Stimulated activated CD4-positive, alpha-beta T cell treated with anti-CD3 and anti-CD28 coated beads, Interleukin-15, amount 100 ng/mL, for 1 hour (primary cell): ENCODE data around the gene HOXA5.

Source experiments
- DNase-seq, 2 donors: peaks; one replicate each; pipeline ENCODE4 v3.0.0-alpha.2; 2020; ENCODE audit warnings: low read depth in 1 of 2, low spot score in 1 of 2

Gene HOXA5

DNA sequence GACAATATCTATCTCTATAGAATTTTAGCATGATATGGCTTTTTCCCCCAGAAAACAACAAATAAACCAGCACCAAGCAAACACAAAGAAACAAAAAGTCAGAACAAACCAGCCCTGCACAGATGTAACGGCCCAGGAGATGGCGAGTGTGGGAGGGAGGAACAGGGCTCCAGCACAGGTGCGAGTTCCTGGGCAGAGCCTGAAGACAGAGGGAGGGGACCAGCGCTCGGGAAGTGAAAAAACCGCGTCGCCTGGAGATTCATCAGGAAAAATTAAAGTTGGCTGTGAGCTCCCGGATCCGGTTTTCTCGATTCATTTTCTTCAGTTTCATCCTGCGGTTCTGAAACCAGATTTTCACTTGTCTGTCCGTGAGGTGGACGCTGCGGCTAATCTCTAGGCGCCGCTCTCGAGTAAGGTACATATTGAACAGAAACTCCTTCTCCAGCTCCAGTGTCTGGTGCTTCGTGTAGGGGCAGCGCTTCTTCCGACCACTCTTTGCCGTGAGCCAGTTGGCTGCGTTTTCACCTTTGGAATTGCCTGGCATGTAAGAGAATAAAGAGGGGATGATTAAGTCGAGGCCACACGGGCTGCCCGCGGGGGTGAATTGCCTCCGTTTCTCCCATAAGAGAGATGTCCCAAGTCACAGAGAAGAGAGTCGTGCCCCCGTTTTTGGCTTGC is 28.3 kb upstream of the HOXA5 start:
- DNase-seq, result no peak

DNA sequence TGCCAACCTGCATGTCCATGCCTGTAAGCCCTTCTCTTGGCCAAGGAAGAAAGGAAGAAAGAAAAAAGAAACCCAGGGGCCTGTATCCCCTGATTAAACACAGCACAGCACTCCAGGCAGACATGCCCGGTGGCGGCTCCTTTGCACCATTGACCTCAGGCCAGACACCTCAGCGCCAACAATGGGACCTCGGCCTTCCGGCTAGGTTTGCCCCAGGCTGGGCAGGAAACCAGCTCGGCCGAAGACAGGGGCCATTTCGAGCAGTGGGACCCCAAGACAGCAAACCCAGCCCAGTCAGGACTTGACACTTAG is 27.8 kb upstream of the HOXA5 start:
- DNase-seq, result no peak

DNA sequence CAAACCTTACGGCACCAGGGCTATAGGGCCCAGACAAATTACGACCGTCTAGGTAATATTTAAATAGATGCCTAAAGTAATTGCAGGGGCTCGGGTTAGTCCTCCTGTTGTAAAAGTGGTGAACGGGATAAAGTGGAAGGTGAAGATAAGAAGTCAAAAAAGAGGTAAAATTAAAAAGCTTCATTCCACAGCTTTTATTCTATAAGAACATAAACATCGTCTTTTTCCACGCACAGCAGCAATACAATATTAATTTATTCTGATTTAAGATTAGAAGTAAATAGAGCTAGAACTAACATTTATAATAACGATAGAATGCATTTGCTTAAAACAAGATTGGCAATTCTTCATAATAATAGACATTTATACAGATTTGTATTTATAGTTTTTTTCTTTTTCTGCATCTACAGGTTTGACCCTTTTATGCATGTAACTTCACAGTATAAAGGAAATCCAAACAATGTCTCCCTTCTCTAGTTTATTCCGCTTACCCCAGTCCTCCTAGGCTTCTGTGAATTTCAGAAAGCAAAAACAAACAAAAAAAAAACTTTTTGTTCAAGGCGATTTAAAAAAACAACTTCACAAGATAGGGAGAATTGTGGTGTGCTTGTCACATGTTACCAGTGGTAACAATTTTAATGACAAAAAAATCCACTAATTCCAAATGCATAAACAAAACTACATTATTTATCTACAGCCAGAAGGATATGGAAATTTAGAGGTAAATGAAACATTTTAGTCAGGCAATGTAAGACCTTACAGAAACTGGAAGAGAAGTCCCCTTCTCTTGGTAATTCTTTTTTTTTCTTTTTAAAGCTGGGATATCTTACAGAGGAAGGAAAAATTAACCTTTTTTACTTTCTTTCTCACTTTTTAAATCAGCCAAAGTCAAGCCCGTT is 27.2 kb upstream of the HOXA5 start:
- no peak for DNase-seq

DNA sequence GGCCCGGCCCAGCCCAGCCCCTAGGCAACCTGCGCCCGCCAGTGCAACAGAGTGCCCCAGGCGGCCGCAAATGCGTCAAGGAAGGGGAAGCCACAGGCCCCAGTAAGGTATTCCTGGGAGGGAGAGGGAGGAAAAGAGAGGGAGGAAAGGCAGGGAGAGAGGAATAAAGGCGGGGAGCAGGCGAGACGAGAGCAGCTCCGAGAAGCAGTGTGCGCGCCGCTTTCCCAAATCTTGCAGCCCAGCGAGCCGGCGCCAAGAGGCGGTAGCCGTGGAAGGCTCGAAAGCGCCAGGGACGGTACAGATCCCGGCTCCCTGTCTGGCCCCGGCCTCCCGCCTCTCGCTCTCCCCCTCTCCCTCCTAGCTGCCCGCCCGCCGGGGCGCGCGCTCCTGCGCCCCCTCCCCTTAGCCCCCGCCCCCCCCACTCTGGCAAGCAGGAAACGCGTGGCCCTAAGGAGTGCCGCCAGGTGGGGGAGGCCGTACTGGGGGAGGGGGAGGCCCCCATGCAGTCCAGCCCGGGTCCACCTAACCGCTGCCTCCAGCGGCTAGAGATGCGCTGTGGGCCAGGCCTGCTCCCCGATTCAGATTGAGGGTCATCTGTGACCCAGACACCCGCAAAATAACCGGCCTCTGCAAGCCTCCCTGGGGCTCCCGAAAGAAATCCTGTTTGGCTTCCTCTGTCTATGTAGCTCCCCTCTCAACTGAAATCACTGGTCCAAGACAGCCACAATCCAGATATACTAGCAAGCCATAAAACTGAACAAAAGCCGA is 26.4 kb upstream of the HOXA5 start:
- DNase-seq, result no peak

DNA sequence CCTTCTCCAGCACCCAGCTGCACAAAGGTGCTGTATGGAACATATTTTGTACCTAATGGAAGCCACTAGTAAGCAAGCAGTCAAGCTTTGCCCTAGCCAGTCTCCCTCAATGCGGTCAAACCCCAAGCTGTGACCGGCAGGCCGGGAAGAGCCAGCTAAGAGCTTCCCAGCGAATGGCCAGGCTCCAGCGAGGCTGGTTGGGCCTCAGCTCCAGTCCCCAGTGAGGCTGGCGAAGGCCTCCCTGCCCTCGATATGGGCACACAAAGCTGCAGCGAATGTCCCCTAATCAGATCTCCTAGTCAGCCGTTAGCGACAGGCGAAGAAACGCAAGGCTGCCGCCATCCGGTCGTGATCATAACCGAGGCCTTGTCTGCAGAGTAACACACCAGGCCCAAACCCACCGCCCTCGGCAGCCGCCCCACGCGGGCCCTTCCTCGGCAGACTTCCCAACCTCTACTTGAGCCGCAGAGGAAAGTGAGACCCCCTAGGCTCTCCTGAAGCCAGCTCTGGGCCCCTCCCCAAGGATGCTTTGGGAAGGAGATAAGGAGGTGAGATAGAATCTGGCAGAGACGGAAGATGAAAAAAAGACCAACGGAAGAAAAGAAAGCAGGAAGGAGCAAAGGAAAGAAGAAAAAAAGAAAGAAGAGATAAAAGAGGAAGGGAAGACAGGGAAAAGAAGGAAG is 24.9 kb upstream of the HOXA5 start:
- DNase-seq, result no peak

DNA sequence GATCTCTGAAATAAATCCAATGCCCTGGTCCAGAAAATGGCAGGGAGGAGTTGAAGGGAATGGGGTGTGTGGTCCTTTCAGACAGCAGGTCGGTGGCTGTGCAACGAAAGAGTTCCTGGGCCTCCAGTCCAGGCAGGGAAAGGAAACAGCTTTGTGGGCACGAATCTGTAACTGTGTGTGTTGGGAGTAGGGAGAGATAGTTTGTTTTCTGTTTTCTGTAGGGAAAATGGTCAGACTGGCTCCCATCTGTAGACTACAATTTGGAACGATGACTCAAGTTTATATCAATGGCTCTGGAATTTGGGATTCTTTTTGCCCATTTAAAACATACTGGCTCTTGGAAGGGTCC is 24.4 kb upstream of the HOXA5 start:
- DNase-seq, result no peak

DNA sequence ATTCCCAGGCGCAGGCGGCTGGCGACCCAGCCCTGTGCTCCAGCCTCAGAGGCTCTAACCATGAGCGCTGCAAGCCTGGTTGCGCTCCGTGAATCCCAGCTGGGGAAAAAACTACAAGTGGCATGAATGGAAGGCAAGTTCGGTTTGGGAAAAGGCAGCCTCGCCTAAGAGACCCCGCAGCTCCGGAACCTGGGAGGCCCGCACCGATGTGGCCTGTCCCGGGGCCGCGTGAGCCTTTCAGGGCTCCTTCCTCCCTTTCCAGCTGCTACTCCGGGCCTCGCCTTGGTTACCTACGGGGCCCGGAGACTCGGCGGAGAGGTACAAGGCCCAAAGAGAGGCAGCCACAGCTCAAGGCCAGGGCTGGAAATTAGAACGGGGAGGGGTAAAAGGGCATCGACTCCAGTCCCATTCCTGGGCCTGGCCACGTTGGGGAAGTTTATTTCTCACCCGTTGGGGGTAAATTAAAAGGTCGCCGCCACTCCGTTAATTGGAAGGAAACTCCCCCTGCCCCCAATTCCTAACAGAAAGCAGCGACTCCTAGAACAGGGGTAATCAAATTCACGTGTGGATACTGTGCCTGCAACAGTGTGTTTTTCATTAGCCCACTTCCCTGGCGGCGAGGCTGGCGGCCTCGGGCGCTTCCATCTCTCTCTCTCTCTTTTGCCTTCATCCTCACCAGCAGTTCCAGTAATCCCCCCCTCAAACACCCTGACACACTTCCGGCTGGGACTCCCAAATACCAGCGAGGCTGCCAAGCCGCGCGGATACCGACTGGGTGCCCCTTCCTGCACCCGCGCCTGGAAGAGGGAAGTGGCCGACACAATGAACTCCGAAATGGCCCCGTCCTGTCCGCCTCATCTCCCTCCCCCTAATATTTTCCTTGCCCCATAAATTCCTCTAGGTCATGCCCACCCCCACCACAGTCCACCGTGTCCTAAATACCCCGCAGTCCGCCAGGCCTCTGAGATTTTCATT is 23.3 kb upstream of the HOXA5 start:
- DNase-seq, result no peak

DNA sequence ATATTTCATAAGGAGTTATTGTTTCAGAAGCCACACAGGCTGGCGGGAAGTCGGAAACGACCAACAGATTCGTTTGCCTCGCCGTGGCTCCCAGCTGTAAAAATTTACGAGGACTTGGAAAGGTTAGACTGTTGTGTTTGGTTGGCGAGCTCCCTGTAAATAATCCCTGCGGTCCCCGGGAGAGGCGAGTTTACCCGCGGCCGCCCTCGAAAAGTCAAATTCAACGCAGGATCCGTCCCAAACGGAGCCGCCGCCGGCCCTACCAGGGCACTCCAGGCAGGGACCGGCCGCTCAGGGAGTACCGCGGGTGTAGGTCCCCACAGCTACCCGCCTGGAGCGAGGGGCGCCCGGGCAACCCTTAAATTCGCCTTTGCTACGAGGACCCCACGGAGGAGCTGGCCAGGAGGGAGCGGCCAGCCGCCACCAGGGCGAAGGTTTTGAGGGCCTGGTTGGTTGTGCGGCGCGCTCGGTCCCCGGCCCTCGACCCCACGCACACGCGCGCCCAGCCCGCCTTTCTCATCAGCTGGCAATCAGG is 22.6 kb upstream of the HOXA5 start:
- DNase-seq, result no peak

DNA sequence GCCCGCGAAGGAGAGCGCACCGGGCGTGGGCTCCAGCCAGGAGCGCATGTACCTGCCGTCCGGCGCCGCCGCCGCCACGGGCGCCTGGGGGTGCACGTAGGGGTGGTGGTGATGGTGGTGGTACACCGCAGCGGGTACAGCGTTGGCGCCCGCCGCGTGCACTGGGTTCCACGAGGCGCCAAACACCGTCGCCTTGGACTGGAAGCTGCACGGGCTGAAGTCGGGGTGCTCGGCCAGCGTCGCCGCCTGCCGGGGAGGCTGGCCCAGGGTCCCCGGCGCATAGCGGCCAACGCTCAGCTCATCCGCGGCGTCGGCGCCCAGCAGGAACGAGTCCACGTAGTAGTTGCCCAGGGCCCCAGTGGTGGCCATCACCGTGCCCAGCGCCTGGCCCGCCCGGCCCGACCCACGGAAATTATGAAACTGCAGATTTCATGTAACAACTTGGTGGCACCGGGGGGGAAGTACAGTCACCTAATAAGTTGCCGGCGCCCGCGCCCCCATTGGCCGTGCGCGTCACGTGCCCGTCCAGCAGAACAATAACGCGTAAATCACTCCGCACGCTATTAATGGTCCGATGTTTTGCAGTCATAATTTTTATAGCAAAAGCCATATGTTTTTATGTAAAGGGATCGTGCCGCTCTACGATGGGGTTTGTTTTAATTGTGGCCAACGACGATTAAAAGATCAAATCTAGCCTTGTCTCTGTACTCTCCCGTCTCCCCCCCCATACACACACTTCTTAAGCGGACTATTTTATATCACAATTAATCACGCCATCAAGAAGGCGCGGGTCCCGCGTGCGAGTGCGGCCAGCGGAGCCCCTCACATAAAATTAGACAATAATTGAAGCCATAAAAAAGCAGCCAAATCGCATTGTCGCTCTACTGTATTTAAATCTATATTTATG is 21.9 kb upstream of the HOXA5 start, which contains the start of gene HOXA9:
TSS of gene HOXA9 (minus strand) at position 449 of the 907 bp plus-strand sequence. CDS start at position 369, 80 bp downstream.
- DNase-seq, result no peak

DNA sequence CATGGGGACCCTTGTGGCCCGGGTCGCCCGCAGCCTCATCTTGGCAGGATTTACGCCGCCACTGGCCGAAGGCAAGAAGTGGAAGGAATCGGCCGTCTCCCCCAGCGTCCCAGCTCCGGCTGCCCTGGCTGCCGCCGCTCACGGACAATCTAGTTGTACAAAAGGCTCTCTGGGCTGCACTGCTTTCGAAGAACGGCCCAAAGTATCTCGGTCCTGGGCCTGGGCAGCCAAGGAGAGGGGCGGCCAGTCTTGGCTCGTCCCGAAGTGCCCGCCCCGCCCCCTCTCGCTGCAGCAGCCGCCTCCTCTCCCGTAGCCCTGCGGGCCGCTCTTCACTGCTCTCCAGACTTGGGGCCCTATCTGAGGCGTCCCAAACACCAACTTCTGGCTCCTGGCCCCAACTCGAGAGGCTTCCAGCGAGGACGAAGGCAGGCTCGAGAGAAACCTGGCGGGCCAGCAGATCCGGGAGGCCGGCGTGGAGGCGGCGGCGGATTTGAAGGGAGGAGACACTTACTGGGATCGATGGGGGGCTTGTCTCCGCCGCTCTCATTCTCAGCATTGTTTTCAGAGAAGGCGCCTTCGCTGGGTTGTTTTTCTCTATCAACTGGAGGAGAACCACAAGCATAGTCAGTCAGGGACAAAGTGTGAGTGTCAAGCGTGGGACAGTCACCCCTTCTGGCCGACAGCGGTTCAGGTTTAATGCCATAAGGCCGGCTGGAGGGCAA is 21.0 kb upstream of the HOXA5 start:
- no peak for DNase-seq

DNA sequence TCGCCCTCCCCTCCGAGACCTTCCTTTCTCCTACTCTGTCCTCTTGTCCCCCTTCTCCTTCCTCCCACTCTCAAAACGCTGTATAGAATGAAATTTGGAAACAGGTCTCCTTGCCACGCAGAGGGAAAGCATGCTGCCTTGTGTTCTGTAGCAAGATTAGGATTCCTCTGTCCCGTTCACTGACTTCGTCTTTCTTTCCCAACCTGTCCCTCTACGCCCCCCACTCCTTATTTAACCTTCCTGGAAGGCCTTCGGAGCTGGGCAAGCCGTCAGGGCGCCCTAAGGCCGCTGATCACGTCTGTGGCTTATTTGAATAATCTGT is 20.5 kb upstream of the HOXA5 start:
- no peak for DNase-seq

DNA sequence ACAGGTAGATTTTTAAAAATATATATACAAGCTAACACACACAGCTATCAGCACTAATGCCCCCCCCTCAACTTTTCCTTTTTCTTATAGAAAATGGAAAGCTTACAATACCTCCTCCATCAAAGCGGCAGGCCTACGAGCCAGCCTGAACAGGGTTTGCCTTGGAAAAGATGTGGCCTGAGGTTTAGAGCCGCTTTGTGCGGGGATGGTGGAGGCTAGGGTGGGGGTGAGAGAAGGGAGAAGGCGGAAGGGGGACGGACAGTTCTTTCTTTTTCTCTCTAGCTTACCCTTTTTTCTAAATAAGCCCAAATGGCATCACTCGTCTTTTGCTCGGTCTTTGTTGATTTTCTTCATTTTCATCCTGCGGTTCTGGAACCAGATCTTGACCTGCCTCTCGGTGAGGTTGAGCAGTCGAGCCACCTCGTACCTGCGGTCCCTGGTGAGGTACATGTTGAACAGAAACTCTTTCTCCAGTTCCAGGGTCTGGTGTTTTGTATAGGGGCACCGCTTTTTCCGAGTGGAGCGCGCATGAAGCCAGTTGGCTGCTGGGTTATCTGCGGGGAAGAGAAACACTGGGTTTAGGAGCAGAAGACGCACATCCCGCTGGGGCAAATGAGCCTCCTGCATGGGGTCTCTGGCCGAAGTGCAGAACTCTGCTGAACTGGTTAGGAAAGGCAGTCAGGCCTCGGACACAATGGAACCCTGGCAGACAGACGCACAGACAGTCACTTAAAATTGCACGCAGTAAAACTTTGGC is 20.0 kb upstream of the HOXA5 start:
- no peak for DNase-seq

DNA sequence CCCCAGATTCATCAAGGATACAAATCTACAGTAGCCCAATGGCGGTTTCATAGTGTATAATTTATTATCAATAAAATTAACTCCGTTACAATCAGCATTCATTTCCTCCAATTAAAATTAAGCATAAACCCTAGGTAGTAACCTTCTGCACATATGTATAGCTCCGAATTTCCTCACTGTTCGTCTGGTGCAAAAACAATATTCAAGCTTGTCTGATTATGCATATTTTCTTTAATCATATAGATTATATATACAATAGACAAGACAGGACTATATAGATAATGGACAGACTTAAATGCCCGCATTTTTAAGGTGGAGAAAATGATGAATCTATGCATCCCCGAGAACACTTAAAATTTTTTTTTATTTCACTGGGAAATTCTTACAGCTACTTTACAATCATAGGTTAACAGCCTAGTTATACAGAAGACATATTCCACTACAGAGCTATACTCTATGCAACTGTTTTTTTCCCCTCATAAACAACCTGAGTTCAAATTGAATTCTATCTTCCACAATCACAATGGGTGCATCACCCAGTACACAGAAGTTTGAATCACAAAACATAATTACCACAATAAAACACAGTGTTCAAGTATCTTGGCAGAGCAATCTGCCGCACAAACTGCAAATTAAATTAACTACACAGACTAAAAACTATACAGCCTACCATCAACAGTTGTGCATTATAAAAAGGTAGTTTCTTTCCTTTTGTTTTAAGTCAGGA is 19.2 kb upstream of the HOXA5 start:
- DNase-seq, result no peak

DNA sequence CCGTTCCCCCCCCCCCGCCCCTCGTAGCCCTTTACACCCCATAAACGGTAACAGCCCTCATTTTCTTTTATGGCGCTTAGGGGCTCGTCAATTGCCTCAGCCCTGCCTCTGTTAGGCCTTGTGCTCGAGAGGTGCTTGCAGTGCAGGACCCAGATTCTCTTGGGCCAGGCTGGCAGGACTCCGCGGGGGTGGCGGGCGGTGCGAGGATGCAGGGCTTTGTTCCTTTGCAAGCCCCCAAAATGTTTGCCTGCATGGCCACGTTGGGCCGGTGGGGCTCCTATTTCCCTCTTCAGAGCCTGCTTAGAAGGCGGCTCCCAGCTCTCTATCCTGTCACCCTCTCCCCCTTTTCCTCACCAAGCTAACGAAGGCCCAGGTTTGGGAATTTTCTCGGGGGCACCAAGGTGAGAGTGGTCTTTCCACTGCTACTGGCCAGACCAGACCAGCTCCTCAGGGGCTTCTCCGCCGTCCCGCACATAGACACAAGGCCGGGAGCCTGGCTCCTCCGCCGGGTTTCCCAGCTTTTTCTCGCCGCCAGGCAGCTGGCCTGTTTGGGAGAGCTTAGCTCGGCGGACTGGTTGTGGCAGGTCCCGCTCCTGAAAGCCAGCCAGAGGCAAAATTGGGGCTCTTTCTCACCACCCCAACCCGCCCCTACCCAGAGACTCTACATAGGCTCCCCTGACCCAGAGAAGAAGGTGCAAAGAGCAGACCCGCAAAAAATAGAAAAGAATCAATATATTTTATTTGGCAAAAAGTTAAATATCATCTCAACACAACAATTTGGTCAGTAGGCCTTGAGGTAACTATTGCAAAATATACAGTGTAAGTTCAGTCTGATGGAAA is 18.5 kb upstream of the HOXA5 start:
- DNase-seq, result no peak

DNA sequence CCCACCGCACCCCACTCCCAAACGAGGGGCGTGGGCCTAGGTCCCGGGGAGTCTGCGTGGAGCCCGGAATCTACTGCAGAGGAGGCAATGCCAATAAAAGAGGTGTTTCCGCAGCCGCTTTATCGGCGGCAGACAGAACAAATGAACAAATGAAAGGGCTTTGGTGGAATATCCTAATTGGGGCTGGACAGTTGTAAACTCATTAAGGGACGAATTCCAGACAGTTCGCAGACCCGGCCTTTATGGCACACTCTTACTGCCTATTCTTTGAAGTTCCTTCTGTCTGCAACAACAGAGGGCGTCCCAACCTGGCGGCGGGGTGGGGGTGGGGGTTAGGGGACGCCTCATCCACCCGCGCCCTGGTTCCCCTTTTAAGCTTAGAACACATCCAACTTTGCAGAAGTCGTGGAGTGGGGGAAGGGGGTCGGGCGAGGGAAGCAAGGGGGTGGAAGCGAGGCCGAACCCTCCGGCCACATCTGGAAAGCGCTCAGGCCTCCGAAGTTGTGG is 17.8 kb upstream of the HOXA5 start:
- DNase-seq, result no peak
